Ascending aorta (tissue), 2 donors: ENCODE data around the gene LRRC10B. TPM values are rescaled to one million over a fixed set of nuclear protein-coding genes. Genes with fewer than 3 reads are reported as not detected.

Experiments
- DNase-seq, 2 donors: peaks; one replicate each; pipeline ENCODE4 v3.0.0-alpha.2; 2019; ENCODE audit warnings: low spot score in 2 of 2
- H3K27ac ChIP-seq, 2 donors: fragments of 200-600 bp; sonication (generic); one replicate each; pipeline ENCODE4 v1.5.1; 2016 to 2017; ENCODE audit warnings: mild to moderate bottlenecking in 1 of 2
- H3K27me3 ChIP-seq: fragments of 200-600 bp; sonication (generic); one replicate; pipeline ENCODE4 v1.5.1; 2017
- H3K36me3 ChIP-seq, 2 donors: fragments of 200-600 bp; sonication (generic); one replicate each; pipeline ENCODE4 v1.5.1; 2016
- H3K4me1 ChIP-seq, 2 donors: fragments of 200-600 bp; sonication (generic); one replicate each; pipeline ENCODE4 v1.5.1; 2016 to 2017; ENCODE audit warnings: mild to moderate bottlenecking in 1 of 2
- H3K4me3 ChIP-seq, 2 donors: fragments of 200-600 bp; sonication (generic); one replicate each; pipeline ENCODE4 v1.5.1; 2016 to 2017; ENCODE audit warnings: mild to moderate bottlenecking in 1 of 2
- H3K9me3 ChIP-seq, 2 donors: fragments of 200-600 bp; sonication (generic); one replicate each; pipeline ENCODE4 v1.5.1; 2016
- intact Hi-C: fragments of 100-400 bp; cut with DNase I; formaldehyde crosslinking; loops from one replicate; pipeline ENCODE4 v1.15.1; 2023
- total RNA-seq: library from RNA; depleted of rRNA; stranded (reverse); fragments of >200 nt; gene quantifications from one replicate; pipeline ENCODE4 v1.1.0, GENCODE V29; 2016
- TF ChIP-seq, protein P1 (sequence below), 3 experiments: fragments of 200-600 bp in 2 of 3; fragments of 450-650 bp in 1 of 3; sonication (generic) in 2 of 3; IDR thresholded peaks; one replicate each; pipeline ENCODE4 v1.5.1; 2016 to 2019; ENCODE audit warnings: antibody characterized with exemption in 3 of 3, mild to moderate bottlenecking in 1 of 3, moderate library complexity in 1 of 3

The LRRC10B gene
- total RNA-seq, 1 donor from 2014 or later, result 0.85 TPM

DNA sequence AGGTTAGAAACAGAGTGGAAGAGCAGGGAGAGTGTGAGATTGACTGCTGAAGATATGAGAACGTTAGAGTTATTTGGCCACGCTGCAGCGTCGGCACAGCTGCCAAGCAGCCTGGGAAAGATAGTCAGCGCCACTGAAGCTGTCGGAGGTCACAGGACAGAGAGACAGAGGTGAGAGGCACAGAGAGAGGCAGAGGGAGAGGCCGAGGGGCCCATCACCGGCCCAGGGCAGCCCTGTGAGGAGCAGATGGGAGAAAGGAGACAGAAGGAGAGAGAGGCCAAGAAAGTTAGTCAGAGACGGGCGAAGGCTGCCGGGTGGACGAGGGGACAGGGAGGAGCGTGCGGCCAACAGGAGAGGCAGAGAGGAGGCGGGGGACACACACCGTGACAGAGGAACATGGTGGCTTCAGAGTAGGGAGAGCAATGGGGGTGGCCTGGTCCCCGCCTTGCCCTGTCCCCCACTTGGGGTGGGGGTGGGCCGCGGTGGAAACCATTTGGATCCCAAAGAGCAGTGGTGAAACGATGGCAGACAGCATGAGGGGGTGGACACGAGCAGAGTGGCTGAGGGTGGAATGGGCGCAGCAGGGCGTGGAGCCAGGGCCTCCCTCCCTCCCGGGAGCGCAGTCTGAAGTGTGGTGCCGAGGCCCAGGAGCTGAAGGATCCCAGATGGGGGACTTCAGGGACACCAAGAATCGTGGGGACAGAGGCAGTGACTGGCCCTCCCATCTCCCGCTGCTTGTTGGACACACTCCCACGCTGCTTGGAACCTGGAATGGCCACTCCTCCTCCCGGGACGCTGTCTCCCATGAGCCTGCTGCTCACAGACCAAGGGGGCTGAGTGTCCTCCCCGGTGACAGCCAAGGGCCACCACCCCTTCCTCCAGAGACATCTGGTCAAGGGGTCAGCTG, 26.6 kb downstream of the LRRC10B start:
- intact Hi-C loops, result no loop called here
- TF ChIP-seq, protein P1, sequence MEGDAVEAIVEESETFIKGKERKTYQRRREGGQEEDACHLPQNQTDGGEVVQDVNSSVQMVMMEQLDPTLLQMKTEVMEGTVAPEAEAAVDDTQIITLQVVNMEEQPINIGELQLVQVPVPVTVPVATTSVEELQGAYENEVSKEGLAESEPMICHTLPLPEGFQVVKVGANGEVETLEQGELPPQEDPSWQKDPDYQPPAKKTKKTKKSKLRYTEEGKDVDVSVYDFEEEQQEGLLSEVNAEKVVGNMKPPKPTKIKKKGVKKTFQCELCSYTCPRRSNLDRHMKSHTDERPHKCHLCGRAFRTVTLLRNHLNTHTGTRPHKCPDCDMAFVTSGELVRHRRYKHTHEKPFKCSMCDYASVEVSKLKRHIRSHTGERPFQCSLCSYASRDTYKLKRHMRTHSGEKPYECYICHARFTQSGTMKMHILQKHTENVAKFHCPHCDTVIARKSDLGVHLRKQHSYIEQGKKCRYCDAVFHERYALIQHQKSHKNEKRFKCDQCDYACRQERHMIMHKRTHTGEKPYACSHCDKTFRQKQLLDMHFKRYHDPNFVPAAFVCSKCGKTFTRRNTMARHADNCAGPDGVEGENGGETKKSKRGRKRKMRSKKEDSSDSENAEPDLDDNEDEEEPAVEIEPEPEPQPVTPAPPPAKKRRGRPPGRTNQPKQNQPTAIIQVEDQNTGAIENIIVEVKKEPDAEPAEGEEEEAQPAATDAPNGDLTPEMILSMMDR (IDR thresholded peaks at IDR 0.05), result no peak
- H3K27me3 ChIP-seq, result no peaks in the 10 kb centered on the region

DNA sequence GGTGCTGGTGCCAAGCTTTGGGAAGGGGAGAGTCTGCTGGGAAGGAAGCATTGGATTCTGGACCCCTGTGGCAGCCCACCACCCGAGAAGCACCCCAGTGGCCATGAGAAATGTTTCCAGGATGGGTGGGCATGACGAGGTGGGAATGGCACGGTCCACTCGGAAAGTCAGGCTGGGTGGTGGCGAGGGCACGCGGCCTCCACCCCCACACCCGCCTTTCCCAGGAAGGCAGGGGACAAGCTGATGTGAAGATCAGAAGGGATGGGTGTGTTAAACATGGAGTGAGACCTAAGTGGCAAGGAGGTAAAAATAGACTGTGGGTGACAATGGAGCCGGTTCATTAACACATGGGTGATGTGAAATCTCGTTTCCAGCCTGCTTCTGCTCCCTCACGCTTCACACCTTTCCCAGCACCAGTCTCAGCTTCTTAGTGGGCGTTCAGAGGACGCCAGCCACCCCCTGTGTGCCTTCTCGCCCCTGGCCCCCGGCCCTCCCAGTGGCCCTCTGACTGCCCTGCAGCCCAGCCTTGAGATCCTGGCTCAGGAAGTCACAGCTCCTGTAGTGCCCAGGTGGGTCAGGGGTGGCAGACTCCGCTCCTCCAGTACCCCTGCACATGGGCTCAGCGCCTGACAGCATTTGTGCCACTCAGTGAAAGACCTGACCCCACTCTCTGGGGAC, 27.6 kb downstream of the LRRC10B start:
- DNase-seq, result no peak
- H3K27ac ChIP-seq, result no peak overlapping the region
- H3K36me3 ChIP-seq, result no peaks in the 10 kb centered on the region
- H3K4me1 ChIP-seq, result no peaks in the 10 kb centered on the region
- TF ChIP-seq, protein P1 (IDR thresholded peaks at IDR 0.05), result no peak
- intact Hi-C loops, result no loop called here
- no peaks in the 10 kb centered on the region for H3K27me3 ChIP-seq
- no peak overlapping the region for H3K4me3 ChIP-seq
- H3K9me3 ChIP-seq, result no peaks in the 10 kb centered on the region

More for the DNA sequence above, 26.6 kb downstream of the LRRC10B start:
- H3K4me1 ChIP-seq, result no peaks in the 10 kb centered on the region
- no peaks in the 10 kb centered on the region for H3K36me3 ChIP-seq
- no peak for DNase-seq
- no peak overlapping the region for H3K4me3 ChIP-seq
- H3K27ac ChIP-seq, result no peak overlapping the region
- H3K9me3 ChIP-seq, result no peaks in the 10 kb centered on the region

DNA sequence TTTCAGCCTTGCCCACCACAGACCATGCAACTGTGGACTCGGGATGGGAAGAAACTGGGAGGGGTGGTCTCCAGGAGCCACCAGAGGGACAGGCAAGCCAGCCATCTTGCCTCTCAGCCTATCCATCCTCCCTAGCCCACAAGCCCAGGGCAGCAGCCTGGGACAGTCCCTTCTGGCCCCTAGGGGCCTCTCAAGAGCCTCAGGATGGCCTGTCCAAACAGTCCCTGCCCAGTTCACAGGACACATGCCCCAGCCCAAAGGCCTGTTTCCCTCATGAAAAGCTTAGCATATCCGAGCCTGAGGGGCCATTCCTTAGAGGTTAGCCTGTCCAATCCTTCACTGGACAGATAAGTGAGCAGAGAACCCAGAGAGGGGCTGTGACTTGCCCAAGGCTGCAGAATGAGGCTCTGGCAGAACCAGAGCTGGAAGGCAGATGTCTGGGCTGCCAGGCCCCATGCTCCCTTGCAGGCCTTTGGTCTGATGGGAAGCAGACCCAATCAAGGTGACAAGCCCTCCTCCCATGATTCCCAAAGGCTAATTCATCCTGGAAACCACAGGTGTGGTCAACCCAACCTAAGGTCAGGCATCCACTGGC, 28.2 kb downstream of the LRRC10B start:
- DNase-seq, result no peak
- no peaks in the 10 kb centered on the region for H3K4me1 ChIP-seq
- no peaks in the 10 kb centered on the region for H3K36me3 ChIP-seq
- no peaks in the 10 kb centered on the region for H3K27me3 ChIP-seq
- TF ChIP-seq, protein P1 (IDR thresholded peaks at IDR 0.05), result no peak
- H3K9me3 ChIP-seq, result no peaks in the 10 kb centered on the region
- no peak overlapping the region for H3K27ac ChIP-seq
- intact Hi-C loops, result no loop called here
- no peak overlapping the region for H3K4me3 ChIP-seq

DNA sequence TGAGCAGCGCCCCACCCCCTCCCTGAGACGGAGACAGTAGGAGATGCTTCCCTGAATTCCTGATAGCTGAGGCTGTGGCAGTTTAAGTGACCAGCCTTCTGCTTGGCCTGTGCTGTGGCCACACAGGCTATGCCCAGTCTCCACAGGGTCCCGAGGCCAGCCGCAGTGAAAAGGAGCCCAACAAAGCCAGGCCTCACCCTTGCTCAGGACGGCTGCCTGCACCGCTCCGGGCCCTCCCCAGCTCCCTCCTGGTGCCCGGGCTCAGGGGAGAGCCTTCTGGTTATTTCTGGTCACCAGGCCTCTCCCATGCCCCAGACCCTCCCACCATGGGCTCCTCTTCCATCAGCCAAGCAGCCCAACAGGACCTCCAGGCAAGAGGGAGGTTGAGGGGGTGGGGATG, 28.8 kb downstream of the LRRC10B start:
- intact Hi-C loops, result no loop called here
- Histone ChIP-seq H3K4me1 (no peaks in the 10 kb centered on the region), H3K27me3 (no peaks in the 10 kb centered on the region), H3K27ac (no peak overlapping the region), H3K36me3 (no peaks in the 10 kb centered on the region), H3K4me3 (no peak overlapping the region), H3K9me3 (no peaks in the 10 kb centered on the region)
- TF ChIP-seq, protein P1 (IDR thresholded peaks at IDR 0.05), result no peak
- DNase-seq, result no peak

DNA sequence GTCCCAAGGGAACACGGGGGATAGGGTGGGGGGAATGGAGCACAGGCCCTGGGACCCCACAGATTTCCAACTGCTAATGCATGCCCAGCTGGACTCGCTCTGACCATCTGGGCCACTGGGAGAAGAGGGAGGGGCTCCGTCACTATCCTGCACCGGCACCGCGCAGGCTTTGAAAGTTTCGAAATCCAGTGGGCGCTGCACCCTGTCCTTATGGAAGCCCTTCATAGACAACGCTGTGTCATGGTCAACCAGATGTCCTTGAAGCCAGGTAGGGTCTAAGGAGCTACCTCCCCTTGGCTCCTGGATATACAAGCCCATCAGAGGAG, 30.1 kb downstream of the LRRC10B start:
- Histone ChIP-seq H3K9me3 (no peaks in the 10 kb centered on the region), H3K27ac (no peak overlapping the region), H3K4me1 (no peaks in the 10 kb centered on the region), H3K4me3 (no peak overlapping the region), H3K27me3 (no peaks in the 10 kb centered on the region), H3K36me3 (no peaks in the 10 kb centered on the region)
- no peak for DNase-seq
- intact Hi-C loops, result no loop called here
- TF ChIP-seq, protein P1 (IDR thresholded peaks at IDR 0.05), result no peak
